ENCODE measurements around the gene SPESP1. TPM values are rescaled to one million over a fixed set of nuclear protein-coding genes. Genes with fewer than 3 reads are reported as not detected.

The SPESP1 gene
- total and polyA plus RNA-seq, 9 of the 15 experiments (the other 6 are each of a cell fraction or from before 2014, with no cell fraction given) = not detected

GRCh38 chr15:68958597-68958996 is 28.3 kb downstream of the SPESP1 start:
- no peaks in the 10 kb centered on the region for H3K9me1 ChIP-seq (ENCODE audit: control insufficient read depth, insufficient read depth, low read length)
- FAIRE-seq (no peak), DNase-seq (ENCODE audit: extremely low read depth in 1 of 4, low spot score in 3 of 4) (no peak), ATAC-seq (no peak)
- no peaks in the 10 kb centered on the region for H4K20me1 ChIP-seq (replicated peaks; ENCODE audit: control insufficient read depth, insufficient read depth, low read length)
- H2AFZ ChIP-seq (ENCODE audit: low read depth, low read length) = no peak overlapping the region
- H3K4me3 ChIP-seq = no peak overlapping the region
- H3K9me3 ChIP-seq (replicated peaks; ENCODE audit: control insufficient read depth, insufficient read depth, low read depth, low read length) = no peaks in the 10 kb centered on the region
- no peak overlapping the region for H3K27ac ChIP-seq (ENCODE audit: extremely low read depth, low read depth, low read length)
- no TSS peak for BruUV-seq (replicated peaks)
- POLR2A ChIA-PET = no interaction called here
- no peaks in the 10 kb centered on the region for H3K36me3 ChIP-seq (ENCODE audit: control insufficient read depth, insufficient read depth, low read length)
- intact Hi-C loops (cut with micrococcal nuclease) (no loop called here), in situ Hi-C loops (cut with MboI) (no loop called here)
- H3K9ac ChIP-seq (ENCODE audit: insufficient read depth in 1 of 2, low read depth in 2 of 2, low read length in 2 of 2) = no peak overlapping the region
- no peaks in the 10 kb centered on the region for H3K27me3 ChIP-seq (ENCODE audit: control insufficient read depth in 2 of 2, insufficient read depth in 2 of 2, low read length in 2 of 2)
- no peaks in the 10 kb centered on the region; a peak in 1 of 5 replicates for H3K4me1 ChIP-seq (replicated peaks in 1 of 2; ENCODE audit: control insufficient read depth in 2 of 2, insufficient read depth in 2 of 2, low read length in 2 of 2)
- no peak overlapping the region for H3K4me2 ChIP-seq (ENCODE audit: insufficient read depth, low read length)
- H3K79me2 ChIP-seq (ENCODE audit: control insufficient read depth, insufficient read depth, low read length) = no peaks in the 10 kb centered on the region
- WGBS (ENCODE audit: insufficient coverage, low coverage, missing lambda C conversion rate) = 0% methylated on average over 1 of the region's 1 CpG
- CTCF ChIA-PET (ENCODE audit: low intra/inter-chr PET ratio) = no interaction called here
- TF ChIP-seq PTTG1 (tag; IDR thresholded peaks at IDR 0.05; ENCODE audit: low read depth) (no peak), GTF3C2 (IDR thresholded peaks at IDR 0.05; ENCODE audit: borderline replicate concordance, extremely low read depth, insufficient read length) (no peak), ESRRA (IDR thresholded peaks at IDR 0.05; ENCODE audit: borderline replicate concordance, low read depth) (no peak), ZBTB8A (IDR thresholded peaks at IDR 0.05; ENCODE audit: partially characterized antibody) (no peak), HDAC2 (IDR thresholded peaks at IDR 0.05) (no peak), ZNF184 (CRISPR knock-in tag; IDR thresholded peaks at IDR 0.05) (no peak), ZNF324 (CRISPR knock-in tag; IDR thresholded peaks at IDR 0.05) (no peak), ZNF384 (IDR thresholded peaks at IDR 0.05; ENCODE audit: low read depth, low read length) (no peak), L3MBTL2 (IDR thresholded peaks at IDR 0.05) (no peak), KAT8 (IDR thresholded peaks at IDR 0.05; ENCODE audit: low read depth) (no peak), NBN (IDR thresholded peaks at IDR 0.05; ENCODE audit: low read depth) (no peak), ZNF561 (CRISPR knock-in tag; conservative IDR thresholded peaks at IDR 0.05) (no peak), TOE1 (IDR thresholded peaks at IDR 0.05; ENCODE audit: borderline replicate concordance) (no peak), TOE1 (CRISPR knock-in tag; IDR thresholded peaks at IDR 0.05; ENCODE audit: borderline replicate concordance, low read depth) (no peak), SMARCE1 (IDR thresholded peaks at IDR 0.05) (no peak), EP400 (IDR thresholded peaks at IDR 0.05) (no peak)
- TF ChIP-seq, protein P1, sequence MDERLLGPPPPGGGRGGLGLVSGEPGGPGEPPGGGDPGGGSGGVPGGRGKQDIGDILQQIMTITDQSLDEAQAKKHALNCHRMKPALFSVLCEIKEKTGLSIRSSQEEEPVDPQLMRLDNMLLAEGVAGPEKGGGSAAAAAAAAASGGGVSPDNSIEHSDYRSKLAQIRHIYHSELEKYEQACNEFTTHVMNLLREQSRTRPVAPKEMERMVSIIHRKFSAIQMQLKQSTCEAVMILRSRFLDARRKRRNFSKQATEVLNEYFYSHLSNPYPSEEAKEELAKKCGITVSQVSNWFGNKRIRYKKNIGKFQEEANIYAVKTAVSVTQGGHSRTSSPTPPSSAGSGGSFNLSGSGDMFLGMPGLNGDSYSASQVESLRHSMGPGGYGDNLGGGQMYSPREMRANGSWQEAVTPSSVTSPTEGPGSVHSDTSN (CRISPR knock-in tag; IDR thresholded peaks at IDR 0.05; ENCODE audit: low read depth) = no peak
- TF ChIP-seq, protein P1 (tag; conservative IDR thresholded peaks at IDR 0.05; ENCODE audit: low read depth) = no peak
- TF ChIP-seq, protein P2, sequence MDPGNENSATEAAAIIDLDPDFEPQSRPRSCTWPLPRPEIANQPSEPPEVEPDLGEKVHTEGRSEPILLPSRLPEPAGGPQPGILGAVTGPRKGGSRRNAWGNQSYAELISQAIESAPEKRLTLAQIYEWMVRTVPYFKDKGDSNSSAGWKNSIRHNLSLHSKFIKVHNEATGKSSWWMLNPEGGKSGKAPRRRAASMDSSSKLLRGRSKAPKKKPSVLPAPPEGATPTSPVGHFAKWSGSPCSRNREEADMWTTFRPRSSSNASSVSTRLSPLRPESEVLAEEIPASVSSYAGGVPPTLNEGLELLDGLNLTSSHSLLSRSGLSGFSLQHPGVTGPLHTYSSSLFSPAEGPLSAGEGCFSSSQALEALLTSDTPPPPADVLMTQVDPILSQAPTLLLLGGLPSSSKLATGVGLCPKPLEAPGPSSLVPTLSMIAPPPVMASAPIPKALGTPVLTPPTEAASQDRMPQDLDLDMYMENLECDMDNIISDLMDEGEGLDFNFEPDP (CRISPR knock-in tag; IDR thresholded peaks at IDR 0.05) = no peak

Measured in K562 (cell line).